ENCODE measurements around the gene ARHGEF12.

DNA sequence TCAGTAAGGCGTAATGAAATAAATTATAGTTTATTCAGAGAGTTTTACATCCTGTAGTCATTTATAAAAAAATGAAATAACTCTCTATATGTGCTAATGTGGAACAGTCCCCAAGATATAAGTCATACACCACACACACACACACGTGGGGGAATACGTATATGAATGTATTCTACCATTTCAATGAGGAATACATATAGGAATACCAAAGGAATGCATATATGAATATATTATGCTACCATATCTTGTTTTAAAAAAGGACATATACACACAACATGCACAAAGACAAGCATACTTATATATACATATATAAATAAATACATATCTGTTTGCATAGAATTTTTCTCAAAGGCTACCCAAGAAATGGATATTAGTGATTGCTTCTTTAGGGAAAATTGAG is 135.8 kb downstream of the ARHGEF12 start:
- TF ChIP-seq, protein P1, sequence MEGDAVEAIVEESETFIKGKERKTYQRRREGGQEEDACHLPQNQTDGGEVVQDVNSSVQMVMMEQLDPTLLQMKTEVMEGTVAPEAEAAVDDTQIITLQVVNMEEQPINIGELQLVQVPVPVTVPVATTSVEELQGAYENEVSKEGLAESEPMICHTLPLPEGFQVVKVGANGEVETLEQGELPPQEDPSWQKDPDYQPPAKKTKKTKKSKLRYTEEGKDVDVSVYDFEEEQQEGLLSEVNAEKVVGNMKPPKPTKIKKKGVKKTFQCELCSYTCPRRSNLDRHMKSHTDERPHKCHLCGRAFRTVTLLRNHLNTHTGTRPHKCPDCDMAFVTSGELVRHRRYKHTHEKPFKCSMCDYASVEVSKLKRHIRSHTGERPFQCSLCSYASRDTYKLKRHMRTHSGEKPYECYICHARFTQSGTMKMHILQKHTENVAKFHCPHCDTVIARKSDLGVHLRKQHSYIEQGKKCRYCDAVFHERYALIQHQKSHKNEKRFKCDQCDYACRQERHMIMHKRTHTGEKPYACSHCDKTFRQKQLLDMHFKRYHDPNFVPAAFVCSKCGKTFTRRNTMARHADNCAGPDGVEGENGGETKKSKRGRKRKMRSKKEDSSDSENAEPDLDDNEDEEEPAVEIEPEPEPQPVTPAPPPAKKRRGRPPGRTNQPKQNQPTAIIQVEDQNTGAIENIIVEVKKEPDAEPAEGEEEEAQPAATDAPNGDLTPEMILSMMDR (IDR thresholded peaks at IDR 0.05) = no peak
- TF ChIP-seq POLR2A (IDR thresholded peaks at IDR 0.05) = no peak
